K562 (cell line): ENCODE data around the gene EVI5L. TPM values are rescaled to one million over a fixed set of nuclear protein-coding genes. Genes with fewer than 3 reads are reported as not detected.

Experiments
- ARID3A ChIP-seq: IDR thresholded peaks from 2 replicates; pipeline ENCODE4 v1.6.1; 2012; ENCODE audit warnings: low read depth, low read length, improper control_type of control experiment, borderline replicate concordance
- BRF2 ChIP-seq: IDR thresholded peaks from 3 replicates; pipeline ENCODE4 v1.6.1; 2011; ENCODE audit warnings: borderline replicate concordance, mild to moderate bottlenecking; ENCODE audit not compliant: insufficient read length, insufficient read depth
- DPF2 ChIP-seq: fragments of 450-650 bp; IDR thresholded peaks from 2 replicates; pipeline ENCODE4 v1.6.1; 2016
- ERF ChIP-seq: fragments of 450-650 bp; formaldehyde crosslinking; IDR thresholded peaks from 2 replicates; pipeline ENCODE4 v1.4.0; 2020; ENCODE audit warnings: mild to moderate bottlenecking, mixed read lengths
- FOXJ3 ChIP-seq: sonication (generic); formaldehyde crosslinking; IDR thresholded peaks from 2 replicates; pipeline ENCODE4 v1.4.0; 2020; ENCODE audit warnings: mild to moderate bottlenecking, missing genetic modification reagents
- JUND ChIP-seq, 2 experiments: IDR thresholded peaks; 2 replicates in 1 of 2; 3 replicates in 1 of 2; pipeline ENCODE4 v1.6.1; 2011; ENCODE audit warnings: borderline replicate concordance in 2 of 2, low read depth in 2 of 2, low read length in 2 of 2, improper control_type of control experiment in 1 of 2, missing biosample characterization in 1 of 2, missing genetic modification characterization in 1 of 2, missing genetic modification reagents in 1 of 2
- NCOA2 ChIP-seq, 2 experiments: fragments of 450-650 bp; IDR thresholded peaks; 2 replicates each; pipeline ENCODE4 v1.6.1; 2018; ENCODE audit warnings: mild to moderate bottlenecking in 2 of 2, moderate library complexity in 1 of 2; ENCODE audit not compliant: partially characterized antibody in 2 of 2
- NCOA6 ChIP-seq: fragments of 450-650 bp; IDR thresholded peaks from 2 replicates; pipeline ENCODE4 v1.6.1; 2017; ENCODE audit warnings: mild to moderate bottlenecking
- NFIC ChIP-seq: fragments of 450-650 bp; IDR thresholded peaks from 2 replicates; pipeline ENCODE4 v1.6.1; 2017; ENCODE audit warnings: mild to moderate bottlenecking, inconsistent platforms
- PCBP1 ChIP-seq: fragments of 200-400 bp; formaldehyde crosslinking; IDR thresholded peaks from 2 replicates; pipeline ENCODE4 v1.6.1; 2018; ENCODE audit warnings: mild to moderate bottlenecking, low read depth, low read length; ENCODE audit not compliant: poor library complexity, severe bottlenecking
- POLR2G ChIP-seq: fragments of 200-400 bp; formaldehyde crosslinking; IDR thresholded peaks from 2 replicates; pipeline ENCODE4 v1.6.1; 2017; ENCODE audit warnings: low read depth, mild to moderate bottlenecking, antibody characterized with exemption, low read length, moderate library complexity
- SIN3B ChIP-seq: fragments of 450-650 bp; IDR thresholded peaks from 2 replicates; pipeline ENCODE4 v1.6.1; 2017; ENCODE audit warnings: low read depth, mild to moderate bottlenecking, moderate library complexity
- TRIM25 ChIP-seq: fragments of 450-650 bp; IDR thresholded peaks from 2 replicates; pipeline ENCODE4 v1.7.0; 2016; ENCODE audit warnings: borderline replicate concordance
- ZBTB33 ChIP-seq: sonication (generic); formaldehyde crosslinking; IDR thresholded peaks from 2 replicates; pipeline ENCODE4 v1.8.1; 2023; ENCODE audit warnings: mild to moderate bottlenecking, missing genetic modification reagents
- ZMIZ1 ChIP-seq, 2 experiments: fragments of 150-350 bp in 1 of 2; IDR thresholded peaks; 2 replicates each; pipeline ENCODE4 v1.6.1; 2012 to 2016; ENCODE audit warnings: low read depth in 2 of 2, low read length in 2 of 2, mild to moderate bottlenecking in 1 of 2, moderate library complexity in 1 of 2
- ZNF583 ChIP-seq: fragments of 250-450 bp; sonication (Bioruptor Pico); IDR thresholded peaks from 2 replicates; pipeline ENCODE4 v1.4.0; 2020
- polyA plus RNA-seq, 8 experiments: library from polyadenylated mRNA; depleted of rRNA in 4 of 8; stranded (reverse) in 5 of 8; unstranded in 3 of 8; fragments of >200 nt; fragmentation: Nextera tagmentation in 2 of 8; fragmentation: Illumina TruSeq in 1 of 8; extraction: Ambion mirVana in 2 of 8; extraction: Trizol in 1 of 8; gene quantifications; 2 replicates each; pipeline versions ENCODE4 v1.2.1 to v1.2.3, GENCODE V29; 2011 to 2014; ENCODE audit warnings: inconsistent platforms in 1 of 8, missing spikeins in 1 of 8
- total RNA-seq, 7 experiments: library from RNA; depleted of rRNA in 6 of 7; stranded (reverse); fragments of >200 nt in 6 of 7; fragmentation: Illumina TruSeq in 2 of 7; extraction: Trizol in 2 of 7; gene quantifications; 2 replicates each; pipeline versions ENCODE4 v1.2.1 to v1.2.3, GENCODE V29; 2011 to 2021; ENCODE audit warnings: low replicate concordance in 1 of 7

Gene EVI5L
- total and polyA plus RNA-seq, 9 of the 15 experiments (the other 6 are each of a cell fraction or from before 2014, with no cell fraction given) = 0.69 to 1.8 (median 1.2) TPM; not detected in 2

GRCh38 chr19:7871437-7872305, 41.7 kb downstream of the EVI5L start (continued):
- TF ChIP-seq DPF2 = peak; percentile 57
- TF ChIP-seq TRIM25 = no peak
- TF ChIP-seq FOXJ3 = no peak
- TF ChIP-seq NFIC = no peak
- no peak for TF ChIP-seq ERF
- TF ChIP-seq POLR2G = no peak
- peak; percentile 19; the same call in 1 of the 2 replicates for TF ChIP-seq JUND (IDR thresholded peaks at IDR 0.05; ENCODE audit: borderline replicate concordance, low read depth, low read length)
- TF ChIP-seq JUND (tag; IDR thresholded peaks at IDR 0.05; ENCODE audit: borderline replicate concordance, low read depth, low read length) = no peak; the same call in 2 of the 3 replicates
- no peak for TF ChIP-seq ZNF583 (CRISPR knock-in tag)
- TF ChIP-seq PCBP1 = no peak
- no peak for TF ChIP-seq ZMIZ1 (IDR thresholded peaks at IDR 0.05; ENCODE audit: low read depth in 2 of 2, low read length in 2 of 2)
- no peak for TF ChIP-seq ARID3A
- no peak for TF ChIP-seq SIN3B
- TF ChIP-seq NCOA6 = no peak
- no peak for TF ChIP-seq ZBTB33 (CRISPR knock-in tag)
- TF ChIP-seq BRF2 = no peak
- TF ChIP-seq NCOA2 (IDR thresholded peaks at IDR 0.05; ENCODE audit: partially characterized antibody in 2 of 2) = no peak
